Heart right ventricle (tissue), 16 donors: ENCODE data around the gene WFS1. TPM values are rescaled to one million over a fixed set of nuclear protein-coding genes. Genes with fewer than 3 reads are reported as not detected.

Experiments
- ATAC-seq, 8 donors: fragments of 200-7000 bp; cut with Tn5 transposase; one replicate each; pipeline ENCODE4 v1.9.1; 2020; ENCODE audit warnings: mild to moderate bottlenecking in 8 of 8, moderate library complexity in 8 of 8, moderate number of reproducible peaks in 1 of 8
- DNase-seq, 2 donors: peaks; one replicate each; pipeline ENCODE4 v3.0.0-alpha.2; 2020
- H3K27ac ChIP-seq, 10 donors: fragments of 200-600 bp; sonication (generic) in 2 of 10; one replicate each; pipeline versions ENCODE4 v1.5.0 to v1.8.0; 2020 to 2022; ENCODE audit warnings: mild to moderate bottlenecking in 3 of 10
- H3K27me3 ChIP-seq, 7 donors: fragments of 200-600 bp; one replicate each; pipeline ENCODE4 v1.8.0; 2021 to 2022; ENCODE audit warnings: mild to moderate bottlenecking in 2 of 7
- H3K36me3 ChIP-seq, 9 donors: fragments of 200-600 bp; sonication (generic) in 1 of 9; one replicate each; pipeline versions ENCODE4 v1.5.0 to v1.8.0; 2020 to 2022; ENCODE audit warnings: mild to moderate bottlenecking in 2 of 9
- H3K4me1 ChIP-seq, 9 donors: fragments of 200-600 bp; sonication (generic) in 1 of 9; one replicate each; pipeline versions ENCODE4 v1.5.0 to v1.8.0; 2020 to 2022; ENCODE audit warnings: mild to moderate bottlenecking in 4 of 9
- H3K4me3 ChIP-seq, 10 donors: fragments of 200-600 bp; sonication (generic) in 2 of 10; one replicate each; pipeline versions ENCODE4 v1.5.0 to v1.8.0; 2020 to 2022; ENCODE audit warnings: mild to moderate bottlenecking in 7 of 10, moderate library complexity in 2 of 10
- H3K9me3 ChIP-seq, 11 donors: fragments of 200-600 bp in 10 of 11; sonication (generic) in 2 of 11; one replicate each; pipeline versions ENCODE4 v1.5.0 to v1.8.0; 2013 to 2022; ENCODE audit warnings: mild to moderate bottlenecking in 2 of 11, control low read depth in 1 of 11, moderate library complexity in 1 of 11
- CTCF ChIP-seq, 9 donors: fragments of 200-600 bp; sonication (generic) in 2 of 9; IDR thresholded peaks; one replicate each; pipeline versions ENCODE4 v1.5.0 to v1.8.0; 2021 to 2022; ENCODE audit warnings: antibody characterized with exemption in 9 of 9, mild to moderate bottlenecking in 5 of 9, moderate library complexity in 1 of 9
- WGBS, 2 donors: extraction: QIAGEN DNeasy Blood & Tissue Kit; methylation state at CpG; one replicate each; pipeline ENCODE4 v1.1.7; 2013; ENCODE audit warnings: inconsistent platforms in 1 of 2; 5-methylcytosine and 5-hydroxymethylcytosine counted together
- intact Hi-C, 10 donors: fragments of 100-400 bp; cut with DNase I; formaldehyde crosslinking; loops; one replicate each; pipeline versions ENCODE4 v1.11.1 to v1.14.2; 2022
- polyA plus RNA-seq, 2 donors: library from polyadenylated mRNA; stranded (reverse); fragments of 200-250 nt; gene quantifications; one replicate each; pipeline ENCODE4 v1.2.3, GENCODE V29; 2013
- total RNA-seq, 10 donors: library from RNA; stranded (reverse); fragmentation: NEBNext Ultra II Directional in 3 of 10; extraction: Animal tissue kit (Norgen Biotek cat#: 25700) in 3 of 10; gene quantifications; one replicate each; pipeline versions ENCODE4 v1.2.1 to v1.2.4, GENCODE V29; 2021 to 2023
- donor health status: Arrhythmogenic right ventricular cardiomyopathy.
- donor health status: ischemic (EF 13 %, LVEDD 7.1; RV severe dilation, severe dysfunction).
- donor health status: healthy with polysubstance abuse.
- donor health status: DM: no; HTN: yes; CAD: no.
- donor health status: DM: no; HTN: no; CAD: no.
- donor health status: ischemic (EF 25% LVEDD 6.9; RV normal size, moderate dysfunction).
- donor health status: ischemic (EF 25% LVEDD 5.7; RV mildly dilated, moderate dysfunction).
- donor health status: healthy.
- donor health status: DM: yes; HTN: yes; CAD: no.
- donor health status: Ischemic cardiomyopathy.
- donor health status: ischemic (EF 35%, LVEDD 5.7; RV mildly dilated, moderate dysfunction).
- donor health status: nonischemic (EF 11% LVEDD 7.7; RV severe dilation, severe dysfunction).
- donor health status: DM: yes; HTN: yes; CAD: no.
- donor health status: PGD.
- donor health status: ischemic (EF 29% LVEDD 5.4; RV normal size, mild dysfunction).
- donor health status: nonischemic (EF 23%, LVEDD 6.1; RV moderate dilation, normal function).

The WFS1 gene
- total and polyA plus RNA-seq, 12 donors: 35.0 to 119 (median 69.4) TPM

GRCh38 chr4:6301732-6302442 is 32.2 kb downstream of the WFS1 start:
- H3K27me3 ChIP-seq: peaks cover 0 to under 1% (median 0%) of the 10 kb centered on the region in 7 donors
- no peak overlapping the region for H3K4me3 ChIP-seq
- H3K27ac ChIP-seq: no peak overlapping the region
- H3K9me3 ChIP-seq: no peaks in the 10 kb centered on the region
- TF ChIP-seq CTCF (IDR thresholded peaks at IDR 0.05): no peak
- DNase-seq (no peak), ATAC-seq (no peak)
- WGBS, 2 donors: 96 to 98% methylated on average over 55 of the region's 55 CpGs
- H3K4me1 ChIP-seq: no peaks in the 10 kb centered on the region
- H3K36me3 ChIP-seq: peaks cover 0 to 73% (median 30%) of the 10 kb centered on the region in 9 donors
- intact Hi-C loops: no loop called here

GRCh38 chr4:6302869-6303268 is 33.2 kb downstream of the WFS1 start:
- no peak for TF ChIP-seq CTCF (IDR thresholded peaks at IDR 0.05)
- H3K27me3 ChIP-seq: peaks cover 0 to 10% (median 0%) of the 10 kb centered on the region in 7 donors
- DNase-seq: no peak
- no peaks in the 10 kb centered on the region for H3K4me1 ChIP-seq
- H3K36me3 ChIP-seq: peaks cover 0 to 63% (median 30%) of the 10 kb centered on the region in 9 donors
- no peak overlapping the region for H3K27ac ChIP-seq
- H3K4me3 ChIP-seq: no peak overlapping the region
- no peak for ATAC-seq
- H3K9me3 ChIP-seq: no peaks in the 10 kb centered on the region
- 84 to 85% methylated on average over 6 of the region's 6 CpGs for WGBS, 2 donors
- intact Hi-C loops: no loop called here

GRCh38 chr4:6303943-6304342 is 34.3 kb downstream of the WFS1 start:
- intact Hi-C loops: no loop called here
- Histone ChIP-seq H3K4me3 (no peak overlapping the region), H3K4me1 (peaks cover 0 to 4% (median 0%) of the 10 kb centered on the region in 9 donors), H3K27ac (no peak overlapping the region), H3K27me3 (peaks cover 0 to 21% (median 0%) of the 10 kb centered on the region in 7 donors), H3K9me3 (peaks cover 0 to 5% (median 0%) of the 10 kb centered on the region in 11 donors), H3K36me3 (peaks cover 0 to 52% (median 27%) of the 10 kb centered on the region in 9 donors)
- WGBS, 2 donors: 93 to 95% methylated on average over 12 of the region's 12 CpGs
- ATAC-seq (no peak), DNase-seq (no peak)
- TF ChIP-seq CTCF (IDR thresholded peaks at IDR 0.05): no peak

- 84 to 91% methylated on average over 5 of the region's 5 CpGs for WGBS, 2 donors
- intact Hi-C loops: no loop called here
Measured at GRCh38 chr4:6306299-6306698, 36.6 kb downstream of the WFS1 start.

More at GRCh38 chr4:6306299-6306698, 36.6 kb downstream of the WFS1 start:
- Histone ChIP-seq H3K4me1 (peaks cover 0 to 16% (median 7%) of the 10 kb centered on the region in 9 donors), H3K9me3 (peaks cover 0 to 5% (median 0%) of the 10 kb centered on the region in 11 donors), H3K4me3 (no peak overlapping the region), H3K36me3 (peaks cover 0 to 35% (median 19%) of the 10 kb centered on the region in 9 donors), H3K27ac (no peak overlapping the region), H3K27me3 (peaks cover 0 to 36% (median 0%) of the 10 kb centered on the region in 7 donors)
- no peak for TF ChIP-seq CTCF (IDR thresholded peaks at IDR 0.05)
- ATAC-seq: no peak
- no peak for DNase-seq
